Activated CD4-positive, alpha-beta T cell treated with anti-CD3 and anti-CD28 coated beads, Interleukin-2, amount 50 U/mL, for 16 hours (primary cell): Measurements from ENCODE around the gene AGT.
A peak's percentile ranks its signal among the peaks of the same experiment; 100 is the strongest.
"Not testable (repeated sequence)": the region's sequence is repeated elsewhere in the genome, so short reads cannot be mapped to it uniquely, and the experiment has no call there.

Source experiments
- DNase-seq: peaks from one replicate; pipeline ENCODE4 v3.0.0-alpha.2; 2020

Gene AGT

DNA sequence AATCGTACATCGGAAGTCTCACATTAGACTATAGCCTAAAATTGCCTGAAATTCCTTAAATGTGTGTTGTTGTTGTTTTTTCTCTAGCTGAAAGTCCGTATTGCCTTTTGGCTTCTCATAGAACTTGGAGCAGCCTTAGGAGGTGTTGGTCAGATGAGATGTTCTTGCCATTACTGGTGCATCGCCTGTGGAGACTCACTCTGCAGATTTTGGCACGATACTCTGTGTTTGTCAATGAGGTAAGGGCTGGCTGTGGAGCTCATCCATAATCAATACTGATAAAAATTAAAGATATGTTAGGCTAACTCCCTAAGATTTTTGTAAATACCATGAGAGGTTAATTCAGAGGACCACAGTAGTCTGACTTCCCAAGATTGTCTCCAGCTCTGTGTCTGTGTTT is 28.9 kb downstream of the AGT start:
- DNase-seq, result no peak

DNA sequence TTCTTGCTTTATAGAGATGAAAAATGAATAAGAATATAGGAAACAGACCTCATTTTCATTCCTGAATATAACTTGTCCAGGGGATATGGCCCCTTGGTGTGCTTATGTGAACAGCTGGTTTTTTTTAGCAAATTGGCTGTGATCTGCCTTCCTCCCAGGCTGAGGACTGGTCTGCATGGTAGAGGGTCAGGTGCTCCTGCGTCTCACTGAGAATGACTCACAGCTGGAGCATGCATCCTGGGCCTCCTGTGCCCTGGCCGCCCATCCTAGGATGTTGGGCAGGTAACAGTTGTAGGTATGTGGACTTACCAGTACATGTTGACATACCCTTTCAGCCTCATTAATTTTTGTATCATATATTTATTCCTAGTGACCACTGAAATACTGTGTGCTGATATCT is 29.8 kb downstream of the AGT start:
- DNase-seq, result no peak

DNA sequence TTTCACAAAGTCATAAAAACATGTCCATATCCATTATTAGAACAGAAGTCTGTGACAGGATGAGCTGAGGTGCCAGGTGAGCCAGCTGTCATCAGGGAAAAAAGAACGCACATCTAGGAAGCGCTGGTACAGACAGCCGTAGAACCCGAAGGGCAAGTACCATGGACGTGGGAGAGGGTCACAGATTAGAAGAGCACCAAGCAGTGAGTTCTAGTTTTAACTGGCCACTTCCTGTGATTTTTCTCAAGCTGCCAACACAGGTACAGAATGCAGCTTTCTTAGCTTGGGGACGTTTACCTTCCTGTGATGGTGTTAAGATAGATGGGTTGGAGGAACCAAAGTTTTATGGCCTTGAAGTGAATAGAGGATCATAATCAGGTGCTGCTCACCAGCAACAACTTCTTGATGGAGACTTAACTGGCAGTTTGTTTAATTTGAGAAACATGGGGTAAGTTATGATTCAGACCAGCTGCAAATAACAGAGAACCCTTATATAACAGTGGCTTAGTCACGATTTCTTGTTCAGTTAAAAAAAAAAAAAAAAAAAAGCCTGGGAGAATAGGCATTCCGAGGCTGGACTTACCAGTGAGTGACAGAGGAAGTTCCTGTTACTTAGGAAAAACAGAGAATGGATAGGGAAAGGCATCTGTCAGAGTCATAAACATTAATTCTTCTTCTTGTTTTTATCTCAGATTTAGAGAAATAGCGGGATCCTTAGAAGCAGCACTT is 30.9 kb downstream of the AGT start:
- no peak for DNase-seq

DNA sequence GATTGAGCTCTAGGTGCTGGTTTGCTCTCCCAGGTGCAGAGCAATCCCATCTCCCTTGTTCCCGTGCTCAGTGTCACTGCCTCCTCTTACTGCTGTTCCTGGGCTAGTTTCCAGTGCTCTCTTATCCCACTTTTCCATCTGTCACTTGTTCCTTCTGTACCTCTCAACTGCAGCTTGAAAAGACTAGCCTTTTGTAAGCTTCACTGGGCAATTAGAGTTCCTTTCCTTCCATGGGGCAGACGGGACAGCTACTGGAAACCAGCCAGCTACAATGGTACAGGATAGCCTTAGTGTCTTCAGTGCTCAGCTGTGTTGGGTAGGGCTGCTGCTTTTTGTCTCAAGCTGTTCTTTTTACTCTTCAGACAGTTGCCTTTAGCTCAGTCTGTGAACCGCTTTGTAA is 31.6 kb downstream of the AGT start:
- no peak for DNase-seq

DNA sequence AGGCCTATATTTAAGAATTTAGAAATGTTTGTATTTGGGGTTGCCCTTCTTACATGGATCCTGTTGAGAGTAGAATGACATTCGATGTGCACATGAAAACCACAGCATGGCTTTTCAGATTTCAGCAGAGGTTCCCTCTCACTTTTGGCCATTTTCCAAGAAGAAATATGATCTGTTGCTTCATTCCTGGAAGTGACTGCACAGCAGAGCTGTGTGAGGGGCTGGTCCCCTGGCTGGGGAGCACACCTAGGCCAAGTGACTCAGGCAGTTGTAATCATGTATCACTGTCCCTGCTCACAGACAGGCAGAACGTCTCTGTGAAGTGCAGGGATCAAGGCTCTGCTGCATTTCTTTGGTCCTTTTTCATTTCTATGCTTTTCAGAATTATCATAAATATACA is 32.3 kb downstream of the AGT start:
- peak; percentile 14 for DNase-seq

DNA sequence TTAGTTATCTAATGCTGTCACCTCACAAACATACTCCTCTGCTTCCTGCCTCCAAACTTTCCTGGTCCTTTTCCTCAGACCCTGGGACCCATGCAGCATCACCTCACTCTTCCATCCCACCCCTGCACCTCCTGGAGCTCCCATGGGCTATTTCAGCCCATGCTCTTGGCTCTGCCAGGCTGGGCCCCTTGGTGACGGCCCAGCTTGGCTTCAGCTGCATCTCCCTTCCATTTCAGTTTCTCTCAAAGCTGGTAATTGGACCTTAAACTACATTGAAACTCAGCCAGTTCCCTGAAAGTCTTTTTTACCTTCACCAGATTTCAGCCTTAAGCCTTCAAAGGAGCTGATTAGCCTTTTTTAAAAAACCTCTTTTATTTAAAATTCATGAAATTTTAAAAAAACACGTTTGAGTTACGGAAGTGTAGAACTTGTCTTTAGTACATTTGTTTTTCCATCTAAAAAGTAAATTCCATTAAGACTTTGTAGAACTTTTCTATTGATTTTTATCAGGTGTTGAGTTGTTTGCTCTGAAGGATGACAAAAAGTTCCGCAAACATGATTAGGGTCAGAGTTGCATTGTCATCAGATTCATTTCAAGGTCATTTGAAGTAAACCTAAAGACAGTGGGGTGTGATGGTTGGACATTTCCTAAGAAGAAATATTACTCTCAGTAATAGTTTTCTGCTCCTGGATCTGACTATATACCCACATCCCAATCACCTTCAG is 33.5 kb downstream of the AGT start:
- DNase-seq, result no peak

DNA sequence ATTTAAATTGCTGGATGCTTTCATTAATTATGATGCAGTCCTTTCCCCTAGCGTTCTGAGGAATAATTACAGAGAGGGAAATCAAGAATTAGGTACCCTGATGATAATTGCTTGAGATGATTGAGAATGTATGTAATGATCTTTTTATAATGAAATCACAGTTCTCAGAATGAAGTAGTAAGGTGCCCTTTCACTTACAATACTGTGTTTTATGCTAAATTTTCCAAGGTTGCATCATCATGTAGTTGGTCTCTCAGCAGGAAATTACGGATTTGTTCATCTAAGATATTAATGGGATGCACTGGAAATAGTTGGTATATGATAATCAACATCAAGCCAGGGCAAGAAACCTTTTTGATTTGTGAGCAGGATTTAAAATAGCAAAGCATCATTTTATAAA is 34.1 kb downstream of the AGT start:
- DNase-seq, result no peak

DNA sequence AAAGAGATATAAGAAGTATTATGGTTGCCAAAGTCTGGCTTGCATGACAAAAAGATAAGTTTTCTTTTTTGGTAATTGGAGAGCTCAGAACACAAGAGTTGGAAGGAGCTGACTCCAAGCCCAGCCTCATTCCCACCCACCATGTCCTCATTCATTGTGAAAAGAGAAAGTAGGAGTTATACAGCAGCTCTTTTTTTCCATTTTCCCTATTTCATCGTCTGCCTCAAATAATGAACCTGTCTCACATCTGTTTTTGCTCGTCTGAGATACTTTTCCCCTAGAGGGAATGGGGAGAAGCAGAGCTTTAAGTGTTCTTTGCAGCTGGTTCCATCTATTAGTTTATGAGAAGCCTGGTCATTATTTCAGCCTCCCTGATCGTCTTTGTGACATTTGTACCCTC is 34.7 kb downstream of the AGT start:
- no peak for DNase-seq

DNA sequence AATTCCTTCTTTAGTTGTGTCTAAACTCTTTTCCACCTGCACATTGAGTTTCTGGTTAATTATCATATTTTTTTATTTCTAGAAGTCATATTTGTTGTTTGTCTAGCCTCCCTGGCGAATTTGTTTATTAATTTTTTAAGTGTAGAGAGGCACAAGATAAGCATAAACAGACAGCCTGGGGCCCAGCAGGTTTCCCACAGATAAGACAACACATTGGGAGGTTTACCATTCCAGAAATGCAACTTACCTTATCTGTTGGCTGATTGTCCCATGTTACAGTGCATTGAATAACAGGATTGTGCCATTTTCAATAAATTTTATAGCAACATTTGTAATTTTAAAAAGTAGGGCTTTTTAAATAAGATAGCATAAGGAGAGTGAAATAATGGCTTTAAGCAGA is 36.7 kb downstream of the AGT start:
- no peak for DNase-seq

DNA sequence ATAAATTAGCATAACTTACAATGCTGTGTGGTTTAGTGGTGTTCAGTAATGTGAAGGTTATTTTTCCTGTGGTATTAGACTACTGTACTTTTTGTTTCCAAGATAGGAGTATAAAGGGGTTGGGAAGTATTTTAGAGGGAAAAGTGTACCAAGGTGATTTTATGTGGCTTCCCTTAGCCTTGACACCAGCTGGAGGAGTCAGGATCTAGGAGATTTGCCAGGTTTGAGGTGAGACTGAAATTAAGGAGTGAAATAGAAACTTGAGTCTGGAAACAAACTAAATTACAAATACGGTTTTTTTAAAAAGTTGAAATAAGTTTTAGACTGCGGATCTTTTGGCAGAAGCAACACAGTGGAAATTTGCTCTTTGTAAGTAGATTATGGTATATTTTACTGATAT is 39.3 kb downstream of the AGT start:
- DNase-seq, result no peak

DNA sequence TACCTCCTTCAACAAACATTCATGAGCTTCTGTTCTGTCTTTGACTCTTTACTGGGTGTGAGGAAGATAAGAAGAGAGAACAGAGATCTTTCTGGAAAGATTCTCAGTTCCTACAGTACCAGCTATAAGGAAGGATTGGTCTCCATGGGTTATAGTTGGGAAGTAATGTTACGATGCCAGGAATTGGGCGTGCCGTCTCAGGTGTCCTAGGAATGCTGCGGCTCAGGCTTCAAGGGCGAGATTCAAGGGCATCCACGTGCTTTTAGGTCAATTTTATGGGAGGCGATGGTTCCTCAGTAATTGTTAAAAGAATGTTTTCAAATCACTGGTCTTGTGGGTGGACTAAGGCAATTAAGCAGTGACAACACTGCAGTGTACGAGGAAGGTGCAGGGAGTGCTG is 44.4 kb downstream of the AGT start:
- DNase-seq, result no peak

DNA sequence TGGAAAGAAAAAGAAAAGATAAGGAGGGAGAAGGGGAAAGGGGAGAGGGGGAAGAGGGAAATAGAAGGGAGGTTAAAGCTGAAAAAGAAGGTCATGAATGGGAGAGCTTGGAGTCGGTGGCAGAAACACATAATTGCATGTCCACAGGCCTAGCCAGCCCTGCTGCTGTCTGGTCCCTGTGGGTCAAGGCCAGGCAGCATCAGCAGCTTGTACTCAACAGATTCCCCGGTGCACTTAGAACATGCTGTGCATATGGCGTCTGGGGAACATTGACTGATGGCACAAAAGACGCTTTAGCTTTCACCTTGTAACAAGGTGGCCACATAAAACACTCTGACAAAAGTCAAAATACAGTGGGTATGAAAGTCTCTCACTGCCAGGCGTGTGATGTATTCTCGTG is 45.7 kb downstream of the AGT start:
- no peak for DNase-seq

DNA sequence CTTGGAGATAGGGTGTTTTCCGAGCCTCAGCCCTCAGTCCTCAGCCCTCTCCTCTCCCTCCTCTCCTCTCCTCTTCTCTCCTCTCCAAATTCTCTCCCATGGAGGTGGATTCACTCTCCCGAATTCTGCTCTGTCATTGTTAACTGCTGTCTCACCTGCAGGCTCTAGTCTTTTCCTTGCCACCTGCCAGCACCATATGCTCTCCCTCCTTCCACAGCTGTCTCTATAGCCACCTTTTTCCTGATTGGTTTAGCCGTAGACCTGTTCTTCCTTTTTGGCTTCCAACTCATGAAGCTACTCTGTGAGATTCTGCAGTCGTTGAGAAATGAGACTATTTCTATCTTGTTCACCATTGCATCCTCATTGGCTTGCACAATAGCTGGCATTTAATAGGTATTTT is 51.9 kb downstream of the AGT start:
- DNase-seq, result no peak

DNA sequence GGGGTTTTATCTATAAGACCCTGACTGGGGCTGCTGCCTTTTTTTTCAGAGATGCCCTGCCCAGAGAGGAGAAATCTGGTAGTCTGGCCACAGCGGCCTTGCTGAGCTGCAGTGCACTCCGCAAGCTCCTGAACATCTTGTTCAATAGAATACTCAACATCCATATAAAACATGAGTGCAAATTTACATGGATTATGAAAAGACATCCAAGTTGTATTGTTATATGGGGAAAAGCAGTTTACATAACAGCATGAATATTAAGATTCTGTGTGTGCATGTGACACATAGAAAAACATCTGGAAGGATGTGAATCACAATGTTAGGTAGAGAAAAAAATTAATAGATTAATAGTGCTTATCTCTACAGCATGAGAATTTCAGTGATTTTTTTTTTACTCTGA is 55.2 kb downstream of the AGT start:
- no peak for DNase-seq

DNA sequence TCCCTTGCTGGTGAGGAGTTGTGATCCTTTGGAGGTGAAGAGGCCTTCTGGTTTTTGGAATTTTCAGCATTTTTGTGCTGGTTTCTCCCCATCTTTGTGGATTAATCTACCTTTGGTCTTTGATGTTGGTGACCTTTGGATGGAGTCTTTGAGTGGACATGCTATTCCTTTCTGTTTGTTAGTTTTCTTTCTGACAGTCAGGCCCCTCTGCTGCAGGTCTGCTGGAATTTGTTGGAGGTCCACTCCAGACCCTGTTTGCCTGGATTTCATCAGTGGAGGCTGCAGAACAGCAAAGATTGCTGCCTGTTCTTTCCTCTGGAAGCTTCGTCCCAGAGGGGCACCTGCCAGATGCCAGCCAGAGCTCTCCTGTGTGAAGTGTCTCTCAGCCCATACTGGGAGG is 55.8 kb downstream of the AGT start:
- not testable (repeated sequence) for DNase-seq

DNA sequence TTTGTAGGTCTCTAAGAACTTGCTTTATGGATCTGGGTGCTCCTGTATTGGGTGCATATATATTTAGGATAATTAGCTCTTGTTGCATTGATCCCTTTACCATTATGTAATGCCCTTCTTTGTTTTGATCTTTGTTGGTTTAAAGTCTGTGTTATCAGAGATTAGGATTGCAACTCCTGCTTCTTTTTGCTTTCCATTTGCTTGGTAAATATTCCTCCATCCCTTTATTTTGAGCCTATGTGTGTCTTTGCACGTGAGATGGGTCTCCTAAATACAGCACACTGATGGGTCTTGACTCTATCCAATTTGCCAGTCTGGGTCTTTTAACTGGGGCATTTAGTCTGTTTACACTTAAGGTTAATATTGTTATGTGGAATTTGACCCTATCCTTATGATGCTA is 57.2 kb downstream of the AGT start:
- DNase-seq, result not testable (repeated sequence)
